ENCODE data around the gene PARD6B. TPM values are rescaled to one million over a fixed set of nuclear protein-coding genes. Genes with fewer than 3 reads are reported as not detected.

The PARD6B gene, protein sequence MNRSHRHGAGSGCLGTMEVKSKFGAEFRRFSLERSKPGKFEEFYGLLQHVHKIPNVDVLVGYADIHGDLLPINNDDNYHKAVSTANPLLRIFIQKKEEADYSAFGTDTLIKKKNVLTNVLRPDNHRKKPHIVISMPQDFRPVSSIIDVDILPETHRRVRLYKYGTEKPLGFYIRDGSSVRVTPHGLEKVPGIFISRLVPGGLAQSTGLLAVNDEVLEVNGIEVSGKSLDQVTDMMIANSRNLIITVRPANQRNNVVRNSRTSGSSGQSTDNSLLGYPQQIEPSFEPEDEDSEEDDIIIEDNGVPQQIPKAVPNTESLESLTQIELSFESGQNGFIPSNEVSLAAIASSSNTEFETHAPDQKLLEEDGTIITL
- total RNA-seq (2021) (29.6 to 38.0 TPM (median 37.5 TPM) in 3 replicates), Bru-seq, nascent RNA (percentile 93 among the genes with signal in this experiment)
- long read RNA-seq, experiment 1, full-length matches to known transcripts: 19 of 28 reads
- long read RNA-seq, experiment 1, partial matches to known transcripts: 0 of 28 reads
- long read RNA-seq, experiment 1, other reads (novel, unspliced or antisense): 9 of 28 reads
- long read RNA-seq, experiment 2, full-length matches to known transcripts: 1 of 14 reads
- long read RNA-seq, experiment 2, partial matches to known transcripts: 0 of 14 reads
- long read RNA-seq, experiment 2, other reads (novel, unspliced or antisense): 13 of 14 reads
- long read RNA-seq, experiment 3, partial matches to known transcripts: 0 of 1 reads
- long read RNA-seq, experiment 3, other reads (novel, unspliced or antisense): 1 of 1 reads

- ATAC-seq (peak; percentile 95), DNase-seq (ENCODE audit: low spot score) (peak; percentile 99)
- Mint-ChIP-seq H3K36me3 (peaks cover 9% of the 10 kb centered on the region; the same call in 1 of the 2 replicates), H3K27ac (peak within 1 kb of the TSS; percentile 95), H3K4me3 (peak within 1 kb of the TSS; percentile 79), H3K4me1 (peaks cover 40% of the 10 kb centered on the region), H3K27me3 (ENCODE audit: low read depth) (no peaks in the 10 kb centered on the region), H3K9me3 (no peaks in the 10 kb centered on the region)
- ChIA-PET CTCF (interaction anchor here (0.5 to 4.9 kb wide), 13 partner anchors 13 to 105 kb away, joined by 3 to 39 read pairs (median 4); partner anchors contain the start of gene BCAS4), POLR2A (interaction anchor here (1.4 to 2.0 kb wide), 3 partner anchors 13 to 200 kb away, joined by 3 to 7 read pairs (median 4); partner anchors contain the start of gene ADNP)
- TF ChIP-seq NR3C1 (CRISPR knock-in tag; conservative IDR thresholded peaks at IDR 0.05; ENCODE audit: low read depth): 0 out of 2 replicates have a peak, but pooled peaks have one; percentile 37
- TF ChIP-seq TCF7 (CRISPR knock-in tag; IDR thresholded peaks at IDR 0.05; ENCODE audit: low read depth): no peak
- no peak for TF ChIP-seq MLX (CRISPR knock-in tag; IDR thresholded peaks at IDR 0.05)
- TF ChIP-seq ZNF281 (CRISPR knock-in tag; IDR thresholded peaks at IDR 0.05): 0 out of 2 replicates have a peak, but pooled peaks have one; percentile 55
- no peak for TF ChIP-seq TEAD4 (CRISPR knock-in tag; IDR thresholded peaks at IDR 0.05)
- TF ChIP-seq GABPB1 (CRISPR knock-in tag; IDR thresholded peaks at IDR 0.05): peak; percentile 92
- no peak for TF ChIP-seq NFATC4 (CRISPR knock-in tag; IDR thresholded peaks at IDR 0.05)
- TF ChIP-seq SMAD4 (CRISPR knock-in tag; IDR thresholded peaks at IDR 0.05): no peak
- TF ChIP-seq NR1H2 (CRISPR knock-in tag; IDR thresholded peaks at IDR 0.05): no peak
- peak; percentile 95 for TF ChIP-seq KAT7 (CRISPR knock-in tag; IDR thresholded peaks at IDR 0.05; ENCODE audit: borderline replicate concordance)
- 0 out of 2 replicates have a peak, but pooled peaks have one; percentile 11 for TF ChIP-seq E2F4 (CRISPR knock-in tag; IDR thresholded peaks at IDR 0.05; ENCODE audit: borderline replicate concordance, low read depth)
- TF ChIP-seq RELA (CRISPR knock-in tag; IDR thresholded peaks at IDR 0.05; ENCODE audit: borderline replicate concordance): no peak
- 0 out of 2 replicates have a peak, but pooled peaks have one; percentile 48 for TF ChIP-seq JUN (CRISPR knock-in tag; IDR thresholded peaks at IDR 0.05)
- TF ChIP-seq ZNF671 (CRISPR knock-in tag; IDR thresholded peaks at IDR 0.05): no peak
- TF ChIP-seq E2F1 (CRISPR knock-in tag; IDR thresholded peaks at IDR 0.05): no peak
- TF ChIP-seq FOXP4 (CRISPR knock-in tag; IDR thresholded peaks at IDR 0.05): peak; percentile 56; the same call in 1 of the 2 replicates
- no peak for TF ChIP-seq GTF2I (CRISPR knock-in tag; conservative IDR thresholded peaks at IDR 0.05)
- TF ChIP-seq CBFB (CRISPR knock-in tag; IDR thresholded peaks at IDR 0.05; ENCODE audit: low read depth): no peak
- peak; percentile 64 for TF ChIP-seq MAX (CRISPR knock-in tag; IDR thresholded peaks at IDR 0.05)
- no peak; the same call in 1 of the 2 replicates for TF ChIP-seq CREM (CRISPR knock-in tag; IDR thresholded peaks at IDR 0.05)
- no peak for TF ChIP-seq MXD4 (CRISPR knock-in tag; IDR thresholded peaks at IDR 0.05; ENCODE audit: borderline replicate concordance)
- peak; percentile 89; the same call in 1 of the 2 replicates for TF ChIP-seq ELF4 (CRISPR knock-in tag; IDR thresholded peaks at IDR 0.05; ENCODE audit: low read depth)
- TF ChIP-seq HMGA2 (CRISPR knock-in tag; IDR thresholded peaks at IDR 0.05): no peak
- TF ChIP-seq ZBTB21 (CRISPR knock-in tag; IDR thresholded peaks at IDR 0.05; ENCODE audit: borderline replicate concordance): no peak
- TF ChIP-seq GRHL2 (CRISPR knock-in tag; IDR thresholded peaks at IDR 0.05; ENCODE audit: insufficient replicate concordance, severe bottlenecking): no peak
Measured at GRCh38 chr20:50731055-50731929, at the start of gene PARD6B. Gene PARD6B (plus strand): TSS chr20:50731580. CDS start chr20:50731787, 207 bp downstream.
